CD4-positive, alpha-beta T cell treated with Interleukin-1 beta for 1 hour (primary cell): ENCODE results near the gene CNDP2.
"Not testable (repeated sequence)": the region's sequence is repeated elsewhere in the genome, so short reads cannot be mapped to it uniquely, and the experiment has no call there.

ENCODE experiments used
- DNase-seq, 2 donors: peaks; one replicate each; pipeline ENCODE4 v3.0.0-alpha.2; 2020 to 2022

CNDP2 gene

GRCh38 chr18:74540652-74541421 lies 44.7 kb downstream of the CNDP2 start:
- DNase-seq, result no peak

GRCh38 chr18:74541703-74542555 lies 45.8 kb downstream of the CNDP2 start:
- DNase-seq, result no peak

GRCh38 chr18:74544898-74545297 lies 48.7 kb downstream of the CNDP2 start:
- DNase-seq, result no peak

- DNase-seq, result no peak
These were observed 49.8 kb downstream of the CNDP2 start for GRCh38 chr18:74546007-74546406.

- DNase-seq, result no peak
These were observed 50.8 kb downstream of the CNDP2 start for GRCh38 chr18:74546751-74547530.

GRCh38 chr18:74547860-74548259 lies 51.7 kb downstream of the CNDP2 start:
- DNase-seq, result no peak

GRCh38 chr18:74549591-74550104 lies 53.5 kb downstream of the CNDP2 start:
- no peak for DNase-seq

GRCh38 chr18:74550886-74551285 lies 54.7 kb downstream of the CNDP2 start:
- no peak for DNase-seq

GRCh38 chr18:74551452-74551851 lies 55.3 kb downstream of the CNDP2 start:
- no peak for DNase-seq

- peak; percentile 74 to 75 for DNase-seq
These were observed 55.9 kb downstream of the CNDP2 start for GRCh38 chr18:74551936-74552555.

GRCh38 chr18:74556126-74556525 lies 60.0 kb downstream of the CNDP2 start:
- no peak for DNase-seq

- DNase-seq, result no peak
These were observed 61.9 kb downstream of the CNDP2 start for GRCh38 chr18:74558096-74558495.

- no peak for DNase-seq
These were observed 66.1 kb downstream of the CNDP2 start for GRCh38 chr18:74562131-74562730.

GRCh38 chr18:74562775-74563174 lies 66.6 kb downstream of the CNDP2 start:
- no peak for DNase-seq

- DNase-seq, result no peak
These were observed 67.8 kb downstream of the CNDP2 start for GRCh38 chr18:74563999-74564398.

- DNase-seq, result not testable (repeated sequence)
These were observed 69.0 kb downstream of the CNDP2 start for GRCh38 chr18:74565164-74565563.

- DNase-seq, result not testable (repeated sequence)
These were observed 69.8 kb downstream of the CNDP2 start for GRCh38 chr18:74565993-74566392.

GRCh38 chr18:74567822-74568221 lies 71.7 kb downstream of the CNDP2 start:
- DNase-seq, result peak in 1 of 2 donors; percentile 5

- no peak for DNase-seq
These were observed 73.2 kb downstream of the CNDP2 start for GRCh38 chr18:74569401-74569800.

- no peak for DNase-seq
These were observed 74.1 kb downstream of the CNDP2 start for GRCh38 chr18:74570266-74570665.

- DNase-seq, result no peak
These were observed 75.9 kb downstream of the CNDP2 start for GRCh38 chr18:74571895-74572680.
